PFSK-1 (cell line): ENCODE data around the gene MYBPC1.

Experiments used
- FOXP2 ChIP-seq: optimal IDR thresholded peaks from 2 replicates; pipeline ENCODE3; 2011; ENCODE audit warnings: borderline replicate concordance, control low read depth, inconsistent platforms; ENCODE audit not compliant: insufficient read depth; ENCODE audit errors: extremely low read length, extremely low read depth
- POLR2AphosphoS5 ChIP-seq: IDR thresholded peaks from 2 replicates; pipeline ENCODE4 v1.6.1; 2012; ENCODE audit warnings: low read depth, mild to moderate bottlenecking, control low read depth, low read length, moderate library complexity
- REST ChIP-seq, 2 experiments: IDR thresholded peaks; 2 replicates each; pipeline versions ENCODE4 v1.6.1 to v1.8.0; 2011 to 2012; ENCODE audit warnings: low read depth in 2 of 2, low read length in 2 of 2, control low read depth in 1 of 2, inconsistent platforms in 1 of 2, mild to moderate bottlenecking in 1 of 2, moderate library complexity in 1 of 2; ENCODE audit not compliant: insufficient read depth in 1 of 2
- SIN3A ChIP-seq: IDR thresholded peaks from 2 replicates; pipeline ENCODE4 v1.6.1; 2012; ENCODE audit warnings: mild to moderate bottlenecking, low read length, moderate library complexity, borderline replicate concordance; ENCODE audit not compliant: insufficient read depth
- TAF1 ChIP-seq: IDR thresholded peaks from 2 replicates; pipeline ENCODE4 v1.6.1; 2012; ENCODE audit warnings: low read length, control low read depth, borderline replicate concordance; ENCODE audit not compliant: insufficient read depth

MYBPC1 gene

GRCh38 chr12:101564912-101565311 lies 29.9 kb upstream of the MYBPC1 start:
- TF ChIP-seq FOXP2 (no peak), REST (IDR thresholded peaks at IDR 0.05; ENCODE audit: insufficient read depth in 1 of 2, low read depth in 2 of 2, low read length in 2 of 2) (no peak), SIN3A (no peak), POLR2AphosphoS5 (no peak), TAF1 (no peak)

- TF ChIP-seq REST (IDR thresholded peaks at IDR 0.05; ENCODE audit: insufficient read depth in 1 of 2, low read depth in 2 of 2, low read length in 2 of 2) (no peak), SIN3A (no peak), POLR2AphosphoS5 (no peak), FOXP2 (no peak), TAF1 (no peak)
Observed at GRCh38 chr12:101566318-101566717, 28.5 kb upstream of the MYBPC1 start.

DNA sequence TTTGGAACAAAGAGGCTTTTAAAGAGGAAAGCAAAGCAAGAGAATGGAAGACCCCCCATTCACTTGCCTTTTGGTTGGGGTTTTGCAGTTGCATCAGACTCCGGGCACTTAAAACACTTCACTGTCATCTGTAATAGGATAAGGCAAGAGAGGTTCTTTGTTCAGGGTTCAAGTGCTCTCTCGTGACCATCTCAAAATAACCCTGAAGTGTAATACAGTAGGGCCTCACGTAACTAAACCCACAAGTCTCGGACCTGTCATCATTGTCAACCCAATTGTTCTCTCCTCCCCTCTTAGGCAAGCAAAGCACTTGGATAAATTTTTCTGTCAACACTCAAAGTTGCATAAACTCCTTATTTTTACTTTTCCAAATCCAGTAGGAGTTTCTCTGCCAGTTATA lies 26.9 kb upstream of the MYBPC1 start:
- TF ChIP-seq REST (IDR thresholded peaks at IDR 0.05; ENCODE audit: insufficient read depth in 1 of 2, low read depth in 2 of 2, low read length in 2 of 2) (no peak), SIN3A (no peak), FOXP2 (no peak), TAF1 (no peak), POLR2AphosphoS5 (no peak)

GRCh38 chr12:101570047-101570446 lies 24.7 kb upstream of the MYBPC1 start:
- no peak for TF ChIP-seq POLR2AphosphoS5
- no peak for TF ChIP-seq SIN3A
- no peak for TF ChIP-seq REST (IDR thresholded peaks at IDR 0.05; ENCODE audit: insufficient read depth in 1 of 2, low read depth in 2 of 2, low read length in 2 of 2)
- TF ChIP-seq FOXP2 = no peak
- no peak for TF ChIP-seq TAF1

- TF ChIP-seq TAF1 (no peak), REST (IDR thresholded peaks at IDR 0.05; ENCODE audit: insufficient read depth in 1 of 2, low read depth in 2 of 2, low read length in 2 of 2) (no peak), SIN3A (no peak), FOXP2 (no peak), POLR2AphosphoS5 (no peak)
Observed at GRCh38 chr12:101571105-101571504, 23.7 kb upstream of the MYBPC1 start.
